Left hindlimb (tissue), 1 donor: ENCODE measurements around the gene DSTN.

ENCODE experiments used
- DNase-seq: peaks from one replicate; pipeline ENCODE4 v3.0.0-alpha.2; 2018

Gene DSTN

DNA sequence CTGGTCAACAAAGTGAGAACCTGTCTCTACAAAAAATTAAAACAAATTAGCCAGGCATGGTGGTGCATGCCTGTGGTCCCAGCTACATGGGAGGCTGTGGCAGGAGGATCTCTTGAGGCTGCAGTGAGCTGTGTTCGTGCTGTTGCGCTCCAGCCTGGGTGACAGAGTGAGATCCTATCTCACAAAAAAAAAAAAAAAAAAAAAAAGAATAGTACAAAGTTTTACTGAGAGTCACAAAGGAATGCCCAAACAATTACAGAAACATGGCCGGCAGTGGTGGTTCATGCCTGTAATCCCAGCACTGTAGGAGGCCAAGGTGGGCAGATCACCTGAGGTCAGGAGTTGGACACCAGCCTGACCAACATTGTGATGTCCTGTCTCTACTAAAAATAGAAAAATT, 14.8 kb upstream of the DSTN start:
- no peak for DNase-seq

DNA sequence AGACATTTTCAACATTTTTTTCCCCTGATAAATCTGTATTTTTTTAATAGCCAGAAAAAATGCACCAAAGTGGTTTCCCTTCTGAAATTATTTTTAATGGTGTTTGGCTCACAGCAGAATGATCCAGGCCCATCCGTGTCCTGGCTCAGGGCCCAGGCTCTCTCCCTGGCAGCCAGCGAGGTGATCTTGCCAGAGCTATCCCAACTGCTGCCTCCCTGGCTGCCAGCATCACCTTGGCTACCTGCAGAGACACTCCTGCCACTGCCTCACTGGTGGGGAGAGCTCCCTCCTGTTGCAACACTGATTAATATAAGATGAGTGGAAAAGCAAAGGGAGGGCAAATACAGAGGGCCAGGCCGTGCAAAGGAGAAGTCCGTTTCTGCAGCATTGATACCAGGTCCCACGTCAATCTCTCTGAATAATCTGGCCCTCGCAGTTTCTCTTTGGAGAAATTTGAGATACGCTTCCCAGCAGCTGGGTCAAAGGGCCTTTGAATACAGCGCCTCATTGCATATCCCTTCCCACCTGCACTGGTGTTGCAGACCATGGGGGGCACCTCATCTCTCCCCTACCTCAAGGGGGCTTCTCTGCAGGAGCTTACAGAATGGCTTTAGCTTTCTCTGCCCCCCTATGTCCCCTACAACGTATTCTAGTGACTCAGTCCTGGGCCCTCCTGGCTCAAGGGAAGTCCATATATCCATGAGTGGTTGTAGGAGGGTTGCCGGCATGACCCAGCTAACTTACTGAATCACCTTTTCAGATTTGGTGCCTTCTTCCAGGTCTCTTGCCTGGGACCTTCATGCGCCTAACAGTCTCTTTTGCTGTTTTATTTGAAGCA, 12.8 kb upstream of the DSTN start:
- DNase-seq = peak; percentile 89

- no peak for DNase-seq
Measured at GRCh38 chr20:17557675-17558006, 12.2 kb upstream of the DSTN start.

DNA sequence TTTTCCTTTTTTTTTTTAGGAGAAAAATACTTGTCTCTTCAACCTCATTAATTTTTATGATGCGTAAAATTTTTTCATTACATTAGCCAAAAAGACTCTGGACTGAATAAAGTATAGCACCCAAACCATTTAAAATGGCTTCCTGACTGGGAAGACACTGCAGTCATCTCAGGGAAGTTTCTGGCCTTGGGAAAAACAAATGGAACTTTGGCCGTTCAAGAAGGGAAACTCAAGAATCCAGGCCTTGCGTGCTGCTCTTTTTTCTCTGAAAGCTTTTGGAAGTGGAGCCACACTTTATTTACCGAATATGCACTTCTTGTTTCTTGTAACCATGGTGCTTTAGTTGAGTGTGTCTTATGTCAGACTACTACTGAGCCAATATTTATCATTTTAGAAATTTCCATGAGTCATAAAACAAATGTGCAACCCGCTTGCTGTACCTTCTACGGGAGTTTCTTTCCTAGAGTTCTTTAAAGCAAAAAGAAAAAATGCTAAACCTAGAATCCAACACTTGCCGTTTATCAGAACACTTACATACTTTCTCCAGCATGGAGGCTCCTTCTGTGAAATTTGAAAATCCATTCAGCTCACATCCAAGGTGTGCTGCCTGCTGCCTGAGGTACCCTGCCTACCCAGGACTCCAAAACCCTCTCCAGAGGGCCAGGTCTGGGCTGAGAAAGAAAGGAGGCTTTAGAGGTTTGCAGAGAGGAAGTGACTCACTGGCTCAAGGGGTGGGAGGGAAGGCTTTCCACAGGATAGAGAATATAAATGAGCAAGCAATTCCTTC, 11.5 kb upstream of the DSTN start:
- peak; percentile 83 for DNase-seq

DNA sequence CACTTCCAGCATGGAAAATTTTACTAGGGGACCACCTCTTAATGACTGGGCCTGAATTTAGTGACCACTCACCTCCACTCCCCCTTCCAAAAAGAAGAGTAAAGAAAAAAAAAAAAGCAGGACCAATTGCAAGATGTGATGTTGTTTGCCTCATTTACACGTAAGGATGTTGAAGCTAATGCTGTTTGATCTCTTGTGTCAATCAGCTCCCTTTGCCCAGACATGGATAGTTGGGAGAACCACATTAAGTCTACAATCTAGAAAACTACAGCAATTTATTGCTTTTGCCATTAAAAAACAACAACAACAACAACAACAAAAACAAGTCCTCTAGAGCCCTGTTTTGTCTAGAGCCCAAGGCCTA, 11.0 kb upstream of the DSTN start:
- no peak for DNase-seq

- no peak for DNase-seq
Measured at GRCh38 chr20:17559338-17559737, 10.5 kb upstream of the DSTN start.

- no peak for DNase-seq
Measured at GRCh38 chr20:17560344-17561074, 9.4 kb upstream of the DSTN start.

GRCh38 chr20:17562804-17563305, 7.0 kb upstream of the DSTN start:
- no peak for DNase-seq

GRCh38 chr20:17565169-17565845, 4.6 kb upstream of the DSTN start:
- DNase-seq = no peak

GRCh38 chr20:17566345-17566744, 3.5 kb upstream of the DSTN start:
- DNase-seq = no peak

DNA sequence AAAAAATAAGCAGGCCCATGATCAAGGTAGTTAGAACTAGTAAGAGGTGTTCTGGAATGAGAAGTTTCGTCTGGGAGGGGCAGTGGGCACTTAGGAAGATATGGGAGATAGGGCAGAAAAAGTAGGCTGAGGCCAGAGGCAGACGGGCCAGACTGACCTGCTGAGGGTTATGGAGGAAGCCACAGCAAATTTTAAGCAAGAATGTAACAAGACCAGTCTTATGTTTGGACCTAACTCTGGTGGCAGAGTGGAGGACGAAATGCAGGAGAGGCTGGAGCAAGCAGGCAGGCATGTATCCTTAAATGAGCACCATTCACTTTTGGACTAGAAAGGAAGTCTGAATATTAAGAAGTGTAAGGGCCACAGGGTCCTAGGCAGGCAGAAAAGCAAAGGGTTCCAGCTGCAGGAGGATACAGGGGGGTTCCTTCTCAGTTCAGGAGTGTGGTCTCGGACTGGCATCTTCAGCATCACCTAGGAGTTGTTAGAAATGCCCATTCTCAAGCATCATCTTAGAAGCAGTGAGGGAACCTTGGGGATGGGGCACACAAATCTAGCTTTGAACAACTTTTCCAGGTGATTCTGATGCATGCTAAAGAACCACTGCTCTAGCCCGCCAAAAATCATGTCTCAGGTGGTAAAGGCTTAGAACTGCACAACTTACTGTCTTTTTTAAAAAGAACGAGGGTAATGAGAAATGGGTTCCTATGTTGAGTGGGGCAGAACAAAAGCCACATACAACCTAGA, 1.7 kb upstream of the DSTN start:
- DNase-seq = no peak

DNA sequence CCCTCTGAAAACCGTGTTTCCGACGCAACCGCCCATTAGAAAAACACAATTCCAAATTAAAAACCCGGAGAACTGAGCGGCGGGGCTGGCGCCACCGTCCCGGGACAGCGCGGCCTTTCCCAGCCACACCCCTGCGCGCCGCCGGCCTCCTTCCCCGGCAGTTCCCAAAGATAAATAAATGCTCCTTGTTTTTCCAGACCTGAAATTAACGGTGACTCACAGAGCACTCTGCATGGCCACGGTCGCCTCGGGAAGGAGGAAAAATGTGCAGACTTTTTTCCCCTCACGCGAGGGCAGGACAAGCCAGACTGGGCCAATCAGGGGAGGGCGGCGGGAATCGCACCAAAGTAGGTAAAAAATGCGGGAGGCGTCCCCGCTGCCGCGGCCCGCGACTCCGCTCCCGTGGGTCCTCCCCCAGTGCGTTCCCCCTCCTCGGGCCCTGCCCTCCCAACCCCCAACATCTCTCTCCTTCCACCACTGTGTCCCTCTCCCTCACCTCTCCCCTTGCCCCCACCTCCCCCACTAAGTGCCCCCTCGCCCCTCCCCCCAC, 828 bp upstream of the DSTN start:
- DNase-seq = peak; percentile 90

GRCh38 chr20:17570347-17571152, 675 bp downstream of the DSTN start:
- DNase-seq = peak; percentile 81

GRCh38 chr20:17571153-17571527, 1.3 kb downstream of the DSTN start:
- DNase-seq = no peak

DNA sequence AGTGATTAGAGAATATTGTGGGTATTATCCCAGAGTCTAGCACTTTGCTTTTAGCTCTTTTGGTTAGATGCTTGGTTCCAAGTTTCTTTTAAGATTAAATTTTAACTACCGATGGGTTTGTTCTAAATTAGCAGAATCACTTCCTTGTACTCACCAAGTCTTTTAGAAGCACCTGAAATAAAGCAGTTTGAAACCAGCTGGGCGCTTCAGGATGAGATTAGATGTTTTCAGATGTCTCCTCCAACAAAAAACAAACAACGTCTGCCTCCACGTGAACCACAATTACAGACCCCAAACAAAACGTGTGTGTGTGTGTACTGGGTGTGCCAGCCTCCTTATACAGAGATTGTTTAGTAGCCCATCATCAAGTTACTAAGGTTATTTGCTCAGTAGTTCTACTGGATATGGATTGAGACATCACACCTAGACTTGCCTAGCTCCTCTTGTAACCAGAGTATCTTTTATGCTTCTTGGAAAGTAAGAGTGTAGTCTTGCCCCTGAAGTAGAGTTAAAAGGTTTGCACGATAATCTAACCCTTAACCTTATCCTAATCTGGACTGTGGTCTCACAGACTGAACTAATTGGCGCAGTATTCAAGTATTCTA, 2.3 kb downstream of the DSTN start:
- DNase-seq = no peak

GRCh38 chr20:17573463-17573862, 3.6 kb downstream of the DSTN start:
- DNase-seq = no peak

DNA sequence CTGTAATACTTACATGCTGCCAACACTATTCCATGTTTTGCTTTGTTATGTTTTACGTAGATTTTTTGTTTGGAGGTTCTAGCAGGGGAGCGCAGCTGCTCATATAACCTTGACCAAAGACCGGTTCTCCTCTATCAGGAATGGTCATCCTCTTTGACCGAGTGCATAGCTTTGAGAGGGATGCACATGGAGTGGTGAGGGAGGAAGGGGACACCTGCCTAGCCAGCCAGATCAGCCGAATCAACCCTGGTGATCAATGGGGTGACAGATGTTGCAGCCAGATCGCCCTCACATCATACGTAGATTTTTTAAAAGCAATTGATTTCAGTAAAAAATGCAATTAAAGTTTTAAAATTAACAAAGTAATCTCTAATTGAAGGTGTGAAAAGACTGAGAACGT, 6.3 kb downstream of the DSTN start:
- no peak for DNase-seq

DNA sequence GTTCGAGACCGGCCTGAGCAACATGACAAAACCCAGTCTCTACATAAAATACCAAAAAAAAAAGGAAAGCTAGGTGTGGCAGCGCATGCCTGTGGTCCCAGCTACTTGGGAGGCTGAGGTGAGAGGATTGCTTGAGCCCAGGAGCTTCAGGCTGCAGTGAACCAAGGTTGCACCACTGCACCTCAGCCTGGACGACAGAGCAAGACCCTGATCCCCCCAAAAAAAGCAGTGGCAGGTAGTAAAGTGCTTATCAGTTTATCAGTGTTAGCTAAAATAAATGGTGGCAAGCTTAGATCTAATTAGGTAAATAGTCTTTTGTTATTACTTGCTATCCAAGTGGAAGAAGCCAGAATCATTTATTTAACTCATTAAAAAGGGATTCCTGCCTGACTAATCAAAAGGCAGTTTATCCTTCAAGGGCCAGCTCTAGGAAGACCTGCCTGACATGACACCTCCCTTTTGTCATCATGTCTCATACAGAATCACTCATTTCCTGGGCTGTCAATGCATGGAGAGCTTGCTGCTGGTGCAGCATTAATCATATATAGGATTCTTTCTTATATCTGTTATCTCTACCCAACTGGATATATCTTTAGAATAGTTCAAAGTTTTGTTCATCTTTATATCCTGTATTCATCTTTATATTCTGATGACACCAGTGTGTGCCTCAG, 9.6 kb downstream of the DSTN start:
- DNase-seq = no peak

DNA sequence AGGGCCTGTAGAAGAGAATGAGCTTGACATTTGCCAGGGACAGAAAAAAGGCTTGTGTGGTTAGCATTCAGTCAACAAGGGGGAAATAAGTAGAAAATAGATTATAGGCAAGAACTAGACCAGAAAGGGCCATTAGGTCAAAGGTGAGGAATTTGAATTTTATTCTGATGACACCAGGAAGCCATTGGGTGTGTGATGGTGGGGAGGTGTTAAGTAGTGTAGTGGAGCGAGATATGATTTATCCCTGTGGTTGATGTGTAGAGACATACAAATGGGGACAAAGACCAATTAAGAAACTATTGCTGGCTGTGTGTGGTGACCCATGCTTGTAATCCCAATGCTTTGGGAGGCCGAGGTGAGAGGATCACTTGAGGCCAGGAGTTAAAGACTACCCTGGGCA, 11.0 kb downstream of the DSTN start:
- no peak for DNase-seq

DNA sequence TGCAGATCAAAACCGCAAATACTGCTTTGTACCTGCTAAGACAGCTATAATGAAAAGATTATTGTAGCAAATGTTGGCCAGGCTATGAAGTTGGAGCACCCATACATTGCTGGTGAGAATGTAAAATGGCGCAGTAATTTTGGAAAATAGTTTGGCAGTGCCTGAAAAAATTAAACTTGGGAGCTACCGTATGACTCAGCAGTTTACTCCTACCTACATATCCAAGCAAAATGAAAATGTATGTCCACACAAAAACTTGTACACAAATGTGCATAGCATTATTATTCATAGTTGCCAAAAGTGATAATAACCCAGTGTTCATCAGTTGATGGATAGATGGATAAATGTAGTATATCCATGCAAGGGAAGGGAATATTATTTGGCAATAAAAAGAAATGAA, 13.3 kb downstream of the DSTN start:
- DNase-seq = no peak
